PFSK-1 (cell line): ENCODE results near the gene SOX30.

Experiments
- POLR2AphosphoS5 ChIP-seq: IDR thresholded peaks from 2 replicates; pipeline ENCODE4 v1.6.1; 2012; ENCODE audit warnings: low read depth, mild to moderate bottlenecking, control low read depth, low read length, moderate library complexity
- TAF1 ChIP-seq: IDR thresholded peaks from 2 replicates; pipeline ENCODE4 v1.6.1; 2012; ENCODE audit warnings: low read length, control low read depth, borderline replicate concordance; ENCODE audit not compliant: insufficient read depth
- TF ChIP-seq, protein P1 (sequence below), 2 experiments: IDR thresholded peaks; 2 replicates each; pipeline versions ENCODE4 v1.6.1 to v1.8.0; 2011 to 2012; ENCODE audit warnings: low read depth in 2 of 2, low read length in 2 of 2, control low read depth in 1 of 2, inconsistent platforms in 1 of 2, mild to moderate bottlenecking in 1 of 2, moderate library complexity in 1 of 2; ENCODE audit not compliant: insufficient read depth in 1 of 2

DNA sequence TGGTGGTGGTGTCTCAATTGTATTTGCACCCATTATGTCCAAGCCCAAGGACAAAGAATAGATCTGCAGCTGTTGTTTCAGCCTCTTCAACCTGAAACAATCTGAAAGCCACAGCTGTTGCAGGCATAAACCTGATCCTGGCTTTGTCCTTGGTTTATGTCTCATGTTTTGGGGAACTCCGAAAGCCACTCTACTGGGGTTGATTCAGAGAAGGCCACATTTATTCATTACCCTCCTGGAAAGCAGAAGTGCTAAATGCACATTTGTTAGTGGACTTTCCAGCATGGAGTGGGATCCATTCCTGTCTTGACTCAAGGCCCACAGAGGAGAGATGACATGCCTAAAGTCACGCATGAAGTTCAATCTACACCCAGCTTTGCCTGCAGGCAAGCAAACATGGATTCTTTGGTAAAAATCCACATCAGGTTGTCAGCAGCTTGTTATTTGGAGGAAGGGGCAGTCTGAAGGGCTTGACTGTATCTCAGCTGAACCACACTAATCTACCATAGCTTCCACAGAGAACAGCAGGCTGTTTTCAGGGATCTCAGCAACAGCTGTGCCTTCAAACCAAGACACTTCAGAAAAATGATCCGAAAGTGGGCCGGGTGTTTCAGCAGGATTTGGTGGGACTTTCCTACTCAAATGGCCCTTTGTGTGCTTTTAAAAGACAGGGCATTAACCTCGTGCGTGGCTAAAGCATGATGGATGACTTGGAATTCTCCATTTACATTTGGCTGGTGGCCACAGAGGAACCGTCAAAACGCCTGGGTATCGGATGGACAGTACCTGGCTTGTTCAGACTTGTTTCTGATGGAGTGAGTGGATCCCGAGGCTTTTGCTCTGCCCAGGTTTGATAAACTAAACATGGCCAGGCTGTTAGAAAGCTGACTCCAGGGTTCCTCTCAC lies 40.4 kb downstream of the SOX30 start:
- TF ChIP-seq, protein P1, sequence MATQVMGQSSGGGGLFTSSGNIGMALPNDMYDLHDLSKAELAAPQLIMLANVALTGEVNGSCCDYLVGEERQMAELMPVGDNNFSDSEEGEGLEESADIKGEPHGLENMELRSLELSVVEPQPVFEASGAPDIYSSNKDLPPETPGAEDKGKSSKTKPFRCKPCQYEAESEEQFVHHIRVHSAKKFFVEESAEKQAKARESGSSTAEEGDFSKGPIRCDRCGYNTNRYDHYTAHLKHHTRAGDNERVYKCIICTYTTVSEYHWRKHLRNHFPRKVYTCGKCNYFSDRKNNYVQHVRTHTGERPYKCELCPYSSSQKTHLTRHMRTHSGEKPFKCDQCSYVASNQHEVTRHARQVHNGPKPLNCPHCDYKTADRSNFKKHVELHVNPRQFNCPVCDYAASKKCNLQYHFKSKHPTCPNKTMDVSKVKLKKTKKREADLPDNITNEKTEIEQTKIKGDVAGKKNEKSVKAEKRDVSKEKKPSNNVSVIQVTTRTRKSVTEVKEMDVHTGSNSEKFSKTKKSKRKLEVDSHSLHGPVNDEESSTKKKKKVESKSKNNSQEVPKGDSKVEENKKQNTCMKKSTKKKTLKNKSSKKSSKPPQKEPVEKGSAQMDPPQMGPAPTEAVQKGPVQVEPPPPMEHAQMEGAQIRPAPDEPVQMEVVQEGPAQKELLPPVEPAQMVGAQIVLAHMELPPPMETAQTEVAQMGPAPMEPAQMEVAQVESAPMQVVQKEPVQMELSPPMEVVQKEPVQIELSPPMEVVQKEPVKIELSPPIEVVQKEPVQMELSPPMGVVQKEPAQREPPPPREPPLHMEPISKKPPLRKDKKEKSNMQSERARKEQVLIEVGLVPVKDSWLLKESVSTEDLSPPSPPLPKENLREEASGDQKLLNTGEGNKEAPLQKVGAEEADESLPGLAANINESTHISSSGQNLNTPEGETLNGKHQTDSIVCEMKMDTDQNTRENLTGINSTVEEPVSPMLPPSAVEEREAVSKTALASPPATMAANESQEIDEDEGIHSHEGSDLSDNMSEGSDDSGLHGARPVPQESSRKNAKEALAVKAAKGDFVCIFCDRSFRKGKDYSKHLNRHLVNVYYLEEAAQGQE (IDR thresholded peaks at IDR 0.05; ENCODE audit: insufficient read depth in 1 of 2, low read depth in 2 of 2, low read length in 2 of 2), result no peak
- TF ChIP-seq POLR2AphosphoS5 (no peak), TAF1 (no peak)
